Adrenal gland (tissue), 5 donors: ENCODE data around the gene SVOP.

Source experiments
- POLR2A ChIP-seq, 2 donors: fragments of 450-650 bp; IDR thresholded peaks; one replicate each; pipeline ENCODE4 v1.6.1; 2017; ENCODE audit warnings: antibody characterized with exemption in 2 of 2, mild to moderate bottlenecking in 2 of 2, moderate library complexity in 1 of 2
- TF ChIP-seq, protein P1 (sequence below), 6 experiments: fragments of 450-650 bp in 4 of 6; fragments of 200-600 bp in 2 of 6; sonication (generic) in 1 of 6; IDR thresholded peaks; 1 replicate in 5 of 6; 2 replicates in 1 of 6; pipeline versions ENCODE4 v1.5.1 to v1.8.0; 2016 to 2021; ENCODE audit warnings: antibody characterized with exemption in 6 of 6, mild to moderate bottlenecking in 2 of 6, moderate library complexity in 1 of 6
- donor health status: DM: no; HTN: no; CAD: no.

- TF ChIP-seq, protein P1, sequence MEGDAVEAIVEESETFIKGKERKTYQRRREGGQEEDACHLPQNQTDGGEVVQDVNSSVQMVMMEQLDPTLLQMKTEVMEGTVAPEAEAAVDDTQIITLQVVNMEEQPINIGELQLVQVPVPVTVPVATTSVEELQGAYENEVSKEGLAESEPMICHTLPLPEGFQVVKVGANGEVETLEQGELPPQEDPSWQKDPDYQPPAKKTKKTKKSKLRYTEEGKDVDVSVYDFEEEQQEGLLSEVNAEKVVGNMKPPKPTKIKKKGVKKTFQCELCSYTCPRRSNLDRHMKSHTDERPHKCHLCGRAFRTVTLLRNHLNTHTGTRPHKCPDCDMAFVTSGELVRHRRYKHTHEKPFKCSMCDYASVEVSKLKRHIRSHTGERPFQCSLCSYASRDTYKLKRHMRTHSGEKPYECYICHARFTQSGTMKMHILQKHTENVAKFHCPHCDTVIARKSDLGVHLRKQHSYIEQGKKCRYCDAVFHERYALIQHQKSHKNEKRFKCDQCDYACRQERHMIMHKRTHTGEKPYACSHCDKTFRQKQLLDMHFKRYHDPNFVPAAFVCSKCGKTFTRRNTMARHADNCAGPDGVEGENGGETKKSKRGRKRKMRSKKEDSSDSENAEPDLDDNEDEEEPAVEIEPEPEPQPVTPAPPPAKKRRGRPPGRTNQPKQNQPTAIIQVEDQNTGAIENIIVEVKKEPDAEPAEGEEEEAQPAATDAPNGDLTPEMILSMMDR (IDR thresholded peaks at IDR 0.05) = no peak
- TF ChIP-seq POLR2A (IDR thresholded peaks at IDR 0.05) = no peak
Observed at GRCh38 chr12:108914121-108914531, 106.7 kb downstream of the SVOP start.
